NCI-H146 treated with DMSO at 0.1 percent for 48 hours (cell line): ENCODE results near the gene SAMSN1.
"Not testable (repeated sequence)": the region's sequence is repeated elsewhere in the genome, so short reads cannot be mapped to it uniquely, and the experiment has no call there.

ENCODE experiments used
- DNase-seq: peaks from one replicate; lab custom pipeline; 2025; ENCODE audit not compliant: unreplicated experiment; lab: John Stamatoyannopoulos, UW

SAMSN1 gene

GRCh38 chr21:14531757-14532316 is 14.3 kb downstream of the SAMSN1 start:
- no peak for DNase-seq

- DNase-seq, result no peak
Observed at GRCh38 chr21:14530592-14530991, 15.5 kb downstream of the SAMSN1 start.

DNA sequence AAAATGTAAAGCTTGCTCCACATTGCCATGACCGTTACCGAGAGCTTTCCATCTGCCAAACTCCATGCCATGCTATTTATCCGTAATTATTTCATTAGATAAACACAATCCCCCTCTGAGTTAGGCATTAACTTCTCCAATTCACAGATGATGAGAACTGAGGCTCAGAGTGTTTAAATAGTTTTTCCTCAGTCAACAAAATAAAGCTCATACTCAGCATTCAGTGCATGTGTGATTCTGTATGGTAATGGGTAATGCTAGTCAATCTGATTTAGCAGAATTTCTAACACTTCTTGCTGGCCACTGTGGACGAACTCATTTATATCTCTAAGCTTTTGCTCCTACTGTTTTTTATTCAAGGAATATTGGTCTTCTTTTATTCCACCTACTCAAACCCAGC is 17.3 kb downstream of the SAMSN1 start:
- no peak for DNase-seq

GRCh38 chr21:14527696-14528652 is 18.1 kb downstream of the SAMSN1 start:
- DNase-seq, result no peak

GRCh38 chr21:14526836-14527695 is 19.0 kb downstream of the SAMSN1 start:
- no peak for DNase-seq

- DNase-seq, result no peak
Observed at GRCh38 chr21:14526199-14526598, 19.9 kb downstream of the SAMSN1 start.

- no peak for DNase-seq
Observed at GRCh38 chr21:14523234-14523633, 22.9 kb downstream of the SAMSN1 start.

DNA sequence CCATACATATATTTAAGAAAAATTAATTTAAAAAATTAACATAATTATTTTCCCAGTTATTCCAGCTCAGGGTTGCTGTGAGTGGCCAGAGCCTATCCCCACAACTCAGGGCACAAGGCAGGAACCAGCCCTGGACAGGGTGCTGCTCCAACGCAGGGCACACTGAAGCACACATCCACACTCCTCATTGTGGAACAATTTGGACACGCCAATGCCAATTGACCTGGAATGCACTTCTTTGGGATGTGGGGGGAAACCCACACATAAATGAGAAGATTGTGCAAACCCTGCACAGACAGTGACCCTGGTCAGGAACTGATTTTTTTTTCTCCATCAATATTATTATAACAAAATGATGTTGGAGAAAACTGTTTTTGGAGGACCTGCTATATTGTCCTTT is 23.4 kb downstream of the SAMSN1 start:
- DNase-seq, result no peak

GRCh38 chr21:14520535-14520934 is 25.6 kb downstream of the SAMSN1 start:
- no peak for DNase-seq

GRCh38 chr21:14519000-14519399 is 27.1 kb downstream of the SAMSN1 start:
- no peak for DNase-seq

DNA sequence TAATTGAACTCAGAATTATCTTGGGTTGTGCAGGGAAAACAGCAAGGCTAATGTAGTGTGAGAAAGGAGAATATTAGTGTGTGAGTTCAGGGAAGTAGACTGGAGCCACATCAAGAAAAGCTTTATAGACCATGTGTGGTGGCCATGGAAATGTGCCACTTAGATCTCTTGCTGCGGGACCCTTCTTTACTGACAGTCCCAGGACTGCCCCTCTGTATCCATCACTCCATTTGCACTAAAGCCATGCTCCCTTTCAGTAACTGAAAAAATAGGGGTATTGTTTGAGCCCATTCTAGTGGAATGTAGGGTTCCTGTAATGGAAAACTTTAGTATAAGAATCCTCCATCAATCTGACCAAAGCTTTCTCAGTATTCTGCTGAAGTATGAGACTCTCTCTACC is 32.3 kb downstream of the SAMSN1 start:
- DNase-seq, result no peak

- not testable (repeated sequence) for DNase-seq
Observed at GRCh38 chr21:14506859-14507457, 39.2 kb downstream of the SAMSN1 start.

DNA sequence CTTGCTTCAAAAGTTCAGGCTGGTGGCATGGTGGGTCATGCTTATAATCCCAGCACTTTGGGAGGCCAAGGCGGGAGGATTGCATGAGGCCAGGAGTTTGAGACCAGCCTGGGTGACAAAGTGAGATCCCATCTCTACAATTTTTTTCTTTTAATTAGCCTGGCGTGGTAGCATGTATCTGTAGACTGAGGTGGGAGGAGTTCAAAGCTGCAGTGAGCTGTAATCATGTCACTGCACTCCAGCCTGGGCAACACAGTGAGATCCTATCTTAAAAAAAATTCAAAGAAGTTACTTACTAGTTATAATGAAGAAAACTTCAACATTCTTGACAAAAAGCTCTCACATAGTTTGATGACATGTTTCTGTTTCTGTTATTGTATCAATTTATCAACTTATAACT is 45.2 kb downstream of the SAMSN1 start:
- DNase-seq, result no peak

DNA sequence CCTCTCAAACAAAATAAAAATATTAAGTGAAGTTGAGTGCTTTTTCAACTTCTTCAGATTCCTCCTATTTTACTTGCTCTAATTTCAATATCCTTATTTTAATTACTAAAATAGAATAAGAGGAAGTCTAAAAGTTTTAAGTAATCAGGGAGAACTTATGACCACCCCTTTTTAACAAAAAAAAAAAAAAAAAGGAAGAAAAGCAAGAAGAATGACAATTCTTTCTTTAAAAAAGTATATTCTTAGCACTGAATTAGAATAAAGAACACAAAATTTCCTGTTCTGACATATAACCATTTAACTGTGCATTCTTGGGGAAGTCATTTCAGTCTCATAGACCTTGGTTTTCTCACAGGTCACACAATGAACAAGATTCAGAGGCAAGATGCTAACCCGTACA is 46.8 kb downstream of the SAMSN1 start:
- no peak for DNase-seq

GRCh38 chr21:14497825-14498224 is 48.3 kb downstream of the SAMSN1 start:
- DNase-seq, result no peak

GRCh38 chr21:14495075-14495474 is 51.0 kb downstream of the SAMSN1 start:
- DNase-seq, result no peak

DNA sequence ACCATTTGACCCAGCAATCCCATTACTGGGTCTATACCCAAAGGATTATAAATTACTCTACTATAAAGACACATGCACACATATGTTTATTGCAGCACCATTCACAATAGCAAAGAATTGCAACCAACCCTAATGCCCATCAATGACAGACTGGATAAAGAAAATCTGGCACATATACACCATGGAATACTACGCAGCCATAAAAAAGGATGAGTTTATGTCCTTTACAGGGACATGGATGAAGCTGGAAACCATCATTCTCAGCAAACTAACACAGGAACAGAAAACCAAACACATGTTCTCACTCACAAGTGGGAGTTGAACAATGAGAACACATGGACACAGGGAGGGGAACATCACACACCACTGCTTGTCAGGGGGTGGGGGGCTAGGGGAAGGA is 51.9 kb downstream of the SAMSN1 start:
- not testable (repeated sequence) for DNase-seq

DNA sequence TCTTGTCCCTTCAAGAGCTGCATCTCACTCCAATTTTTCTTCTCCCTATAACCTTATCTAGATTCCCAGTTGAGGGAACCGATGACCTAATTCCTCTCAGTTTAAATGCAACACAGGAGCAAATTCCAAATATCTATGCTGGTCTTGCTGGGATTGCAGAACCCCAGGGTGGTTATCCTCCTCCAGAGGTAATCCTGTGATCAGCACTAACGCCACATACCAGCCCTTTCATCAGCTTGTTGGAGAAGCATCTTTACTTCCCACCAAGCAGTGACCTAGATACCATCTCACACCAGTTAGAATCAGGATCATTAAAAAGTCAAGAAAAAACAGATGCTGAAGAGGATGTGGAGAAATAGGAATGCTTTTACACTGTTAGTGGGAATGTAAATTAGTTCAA is 52.4 kb downstream of the SAMSN1 start:
- no peak for DNase-seq

GRCh38 chr21:14492931-14493330 is 53.2 kb downstream of the SAMSN1 start:
- no peak for DNase-seq

- DNase-seq, result no peak
Observed at GRCh38 chr21:14491269-14491681, 54.8 kb downstream of the SAMSN1 start.

DNA sequence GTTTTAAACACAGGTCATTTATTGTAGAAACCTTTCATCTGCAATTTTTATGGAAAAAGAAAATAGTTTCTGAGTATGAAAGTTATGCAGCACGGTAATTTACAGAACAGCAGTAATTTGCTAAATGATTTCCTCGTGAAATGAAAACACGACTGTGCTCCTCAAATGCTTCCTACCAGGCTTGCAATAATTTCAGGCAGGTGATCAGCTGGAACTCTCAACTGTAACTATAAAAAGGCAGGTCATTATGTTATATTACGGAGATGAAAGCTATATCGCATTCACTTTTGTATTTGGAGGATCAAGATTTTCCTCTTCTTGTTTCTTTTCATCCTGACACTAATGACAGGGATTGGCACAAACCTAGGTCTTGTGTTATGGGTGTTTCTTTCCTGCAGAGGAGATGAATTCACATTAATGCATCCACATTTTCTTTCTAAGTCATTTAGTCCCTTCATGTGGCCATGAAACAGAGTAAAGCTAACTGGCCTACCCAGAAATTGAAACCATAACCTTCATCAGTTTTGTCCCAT is 57.4 kb downstream of the SAMSN1 start:
- no peak for DNase-seq
